Prostate gland (tissue), 2 donors: ENCODE data around the gene CRISP2.

Experiments
- POLR2A ChIP-seq: fragments of 450-650 bp; IDR thresholded peaks from one replicate; pipeline ENCODE4 v1.6.1; 2016; ENCODE audit warnings: antibody characterized with exemption, mild to moderate bottlenecking
- TF ChIP-seq, protein P1 (sequence below), 4 experiments: fragments of 200-600 bp in 2 of 4; fragments of 450-650 bp in 2 of 4; sonication (generic) in 2 of 4; IDR thresholded peaks; 1 replicate in 3 of 4; 2 replicates in 1 of 4; pipeline ENCODE4 v1.5.1; 2016 to 2019; ENCODE audit warnings: antibody characterized with exemption in 4 of 4, mild to moderate bottlenecking in 2 of 4, moderate library complexity in 2 of 4

DNA sequence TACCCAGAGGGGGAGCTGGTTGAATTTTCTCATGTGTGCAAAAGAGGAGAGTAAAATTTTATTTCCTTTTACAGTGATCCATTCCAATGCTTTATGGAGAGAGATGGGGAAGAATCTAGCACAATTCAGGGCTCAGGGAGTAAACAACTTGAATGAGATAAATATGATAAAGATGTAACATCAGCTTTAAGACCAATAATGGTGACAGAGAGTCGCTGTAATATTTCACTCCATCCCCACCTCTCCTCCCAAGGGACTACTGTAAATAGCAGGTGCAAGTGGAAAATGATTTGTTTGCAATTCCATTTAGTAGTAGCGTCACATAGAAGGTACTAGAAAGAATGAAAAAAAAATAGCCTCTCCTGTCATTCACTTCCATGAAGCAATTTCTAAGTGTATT, 26.1 kb upstream of the CRISP2 start:
- TF ChIP-seq, protein P1, sequence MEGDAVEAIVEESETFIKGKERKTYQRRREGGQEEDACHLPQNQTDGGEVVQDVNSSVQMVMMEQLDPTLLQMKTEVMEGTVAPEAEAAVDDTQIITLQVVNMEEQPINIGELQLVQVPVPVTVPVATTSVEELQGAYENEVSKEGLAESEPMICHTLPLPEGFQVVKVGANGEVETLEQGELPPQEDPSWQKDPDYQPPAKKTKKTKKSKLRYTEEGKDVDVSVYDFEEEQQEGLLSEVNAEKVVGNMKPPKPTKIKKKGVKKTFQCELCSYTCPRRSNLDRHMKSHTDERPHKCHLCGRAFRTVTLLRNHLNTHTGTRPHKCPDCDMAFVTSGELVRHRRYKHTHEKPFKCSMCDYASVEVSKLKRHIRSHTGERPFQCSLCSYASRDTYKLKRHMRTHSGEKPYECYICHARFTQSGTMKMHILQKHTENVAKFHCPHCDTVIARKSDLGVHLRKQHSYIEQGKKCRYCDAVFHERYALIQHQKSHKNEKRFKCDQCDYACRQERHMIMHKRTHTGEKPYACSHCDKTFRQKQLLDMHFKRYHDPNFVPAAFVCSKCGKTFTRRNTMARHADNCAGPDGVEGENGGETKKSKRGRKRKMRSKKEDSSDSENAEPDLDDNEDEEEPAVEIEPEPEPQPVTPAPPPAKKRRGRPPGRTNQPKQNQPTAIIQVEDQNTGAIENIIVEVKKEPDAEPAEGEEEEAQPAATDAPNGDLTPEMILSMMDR (IDR thresholded peaks at IDR 0.05): no peak
- TF ChIP-seq POLR2A: no peak
